H1 (cell line): ENCODE measurements around the gene BSG. TPM values are rescaled to one million over a fixed set of nuclear protein-coding genes. Genes with fewer than 3 reads are reported as not detected.

Experiments
- CTCF ChIA-PET: fragments of 300-600 bp; sonication (Branson Sonifier 250); formaldehyde crosslinking; loops from one replicate; lab custom pipeline; 2021; ENCODE audit not compliant: partially characterized antibody; lab: Charles Lee
- POLR2A ChIA-PET: fragments of 300-600 bp; sonication (Branson Sonifier 250); formaldehyde crosslinking; loops from one replicate; lab custom pipeline; 2021; ENCODE audit warnings: inconsistent platforms; ENCODE audit not compliant: partially characterized antibody; lab: Charles Lee
- DNase-seq, 2 experiments: peaks; one replicate each; pipeline versions ENCODE4 v3.0.0 to v3.0.0-alpha.2; 2010 to 2022; ENCODE audit warnings: low spot score in 2 of 2, low read depth in 1 of 2, mixed read lengths in 1 of 2
- FAIRE-seq: peaks from 2 replicates; lab custom pipeline; 2011; peaks lifted over from hg19 to GRCh38; lab: Jason Lieb, UNC
- H2AFZ ChIP-seq: 2 replicates; pipeline ENCODE4 v1.8.1; 2012; ENCODE audit warnings: low read length, inconsistent platforms
- H2AK5ac ChIP-seq: 2 replicates; pipeline ENCODE4 v1.6.1; 2013; ENCODE audit warnings: low read depth, low read length
- H2BK120ac ChIP-seq: replicated peaks from 2 replicates; pipeline ENCODE3; 2013; ENCODE audit warnings: low read depth, low read length, inconsistent platforms
- H2BK12ac ChIP-seq: 2 replicates; pipeline ENCODE4 v1.6.1; 2013; ENCODE audit warnings: low read depth, low read length
- H2BK15ac ChIP-seq: 2 replicates; pipeline ENCODE4 v1.6.1; 2013; ENCODE audit warnings: low read length
- H2BK20ac ChIP-seq: 2 replicates; pipeline ENCODE4 v1.6.1; 2013; ENCODE audit warnings: low read length
- H2BK5ac ChIP-seq: 2 replicates; pipeline ENCODE4 v1.6.1; 2013; ENCODE audit warnings: low read depth, low read length
- H3K14ac ChIP-seq: 2 replicates; pipeline ENCODE4 v1.6.1; 2013; ENCODE audit warnings: inconsistent platforms; ENCODE audit not compliant: insufficient read length
- H3K18ac ChIP-seq: 2 replicates; pipeline ENCODE4 v1.6.1; 2013; ENCODE audit warnings: low read length; ENCODE audit errors: extremely low read depth
- H3K23ac ChIP-seq: 2 replicates; pipeline ENCODE4 v1.6.1; 2013; ENCODE audit warnings: inconsistent platforms; ENCODE audit not compliant: insufficient read length
- H3K23me2 ChIP-seq: 2 replicates; pipeline ENCODE4 v1.6.1; 2013; ENCODE audit warnings: low read depth, low read length
- H3K27ac ChIP-seq: 2 replicates; pipeline ENCODE4 v1.6.1; 2011; ENCODE audit warnings: low read depth, low read length, inconsistent platforms
- H3K27me3 ChIP-seq, 4 experiments: replicated peaks in 1 of 4; 1 replicate in 1 of 4; 2 replicates in 3 of 4; pipeline versions ENCODE4 v1.6.1 to v1.8.1; 2011 to 2013; ENCODE audit warnings: low read length in 3 of 4, mild to moderate bottlenecking in 3 of 4, inconsistent platforms in 2 of 4, mixed read lengths in 2 of 4, moderate library complexity in 1 of 4; ENCODE audit not compliant: control insufficient read depth in 3 of 4, insufficient read depth in 3 of 4; ENCODE audit errors: extremely low read depth in 1 of 4
- H3K36me3 ChIP-seq, 4 experiments: 2 replicates each; pipeline versions ENCODE4 v1.6.1 to v1.8.1; 2011 to 2013; ENCODE audit warnings: mild to moderate bottlenecking in 4 of 4, low read length in 3 of 4, moderate library complexity in 2 of 4, control low read depth in 1 of 4, inconsistent platforms in 1 of 4; ENCODE audit not compliant: insufficient read depth in 4 of 4, control insufficient read depth in 2 of 4
- H3K4ac ChIP-seq: replicated peaks from 2 replicates; pipeline ENCODE3; 2013; ENCODE audit warnings: low read length, low read depth, mixed read lengths, inconsistent platforms; ENCODE audit not compliant: insufficient read length
- H3K4me1 ChIP-seq, 4 experiments: replicated peaks in 1 of 4; 1 replicate in 1 of 4; 2 replicates in 3 of 4; pipeline versions ENCODE4 v1.6.1 to v1.8.1; 2011 to 2013; ENCODE audit warnings: low read length in 3 of 4, inconsistent platforms in 2 of 4, mixed read lengths in 1 of 4; ENCODE audit not compliant: insufficient read depth in 4 of 4, control insufficient read depth in 3 of 4
- H3K4me2 ChIP-seq, 2 experiments: 2 replicates each; pipeline versions ENCODE4 v1.6.1 to v1.8.1; 2011 to 2013; ENCODE audit warnings: low read depth in 2 of 2, low read length in 2 of 2, control low read depth in 1 of 2, inconsistent platforms in 1 of 2, mild to moderate bottlenecking in 1 of 2; ENCODE audit not compliant: insufficient read depth in 1 of 2
- H3K4me3 ChIP-seq, 4 experiments: fragments of 200-600, 300-600 bp in 1 of 4; sonication (generic), shearing (Covaris generic), sonication (Bioruptor Twin) in 1 of 4; 2 replicates each; pipeline versions ENCODE4 v1.5.1 to v1.8.1; 2011 to 2016; ENCODE audit warnings: low read length in 4 of 4, low read depth in 3 of 4, control low read depth in 2 of 4, inconsistent platforms in 2 of 4, mild to moderate bottlenecking in 2 of 4, mixed read lengths in 1 of 4, moderate library complexity in 1 of 4; ENCODE audit not compliant: insufficient read depth in 2 of 4; ENCODE audit errors: extremely low read depth in 1 of 4
- H3K56ac ChIP-seq: replicated peaks from 2 replicates; pipeline ENCODE3; 2013; ENCODE audit warnings: low read depth, mild to moderate bottlenecking, mixed read lengths, low read length, inconsistent platforms; ENCODE audit not compliant: insufficient read length
- H3K79me1 ChIP-seq: 2 replicates; pipeline ENCODE4 v1.6.1; 2013; ENCODE audit warnings: low read depth, low read length, control low read depth
- H3K79me2 ChIP-seq, 2 experiments: 2 replicates each; pipeline versions ENCODE4 v1.6.1 to v1.8.1; 2012 to 2013; ENCODE audit warnings: low read length in 2 of 2, mild to moderate bottlenecking in 2 of 2, inconsistent platforms in 1 of 2; ENCODE audit not compliant: insufficient read depth in 2 of 2, control insufficient read depth in 1 of 2
- H3K9ac ChIP-seq, 4 experiments: replicated peaks in 1 of 4; 1 replicate in 1 of 4; 2 replicates in 3 of 4; pipeline versions ENCODE4 v1.6.1 to v1.8.1; 2011 to 2013; ENCODE audit warnings: low read depth in 3 of 4, low read length in 3 of 4, control low read depth in 2 of 4, mild to moderate bottlenecking in 2 of 4, moderate library complexity in 2 of 4, inconsistent platforms in 1 of 4; ENCODE audit errors: extremely low read depth in 1 of 4
- H3K9me3 ChIP-seq, 2 experiments: 2 replicates each; pipeline versions ENCODE4 v1.6.1 to v1.8.1; 2012 to 2013; ENCODE audit warnings: mild to moderate bottlenecking in 2 of 2, moderate library complexity in 2 of 2, control low read depth in 1 of 2, inconsistent platforms in 1 of 2, low read depth in 1 of 2, low read length in 1 of 2, mixed read lengths in 1 of 2; ENCODE audit not compliant: insufficient read depth in 2 of 2
- H4K20me1 ChIP-seq, 2 experiments: replicated peaks in 1 of 2; 2 replicates each; pipeline versions ENCODE3 to v1.8.1; 2011 to 2013; ENCODE audit warnings: inconsistent platforms in 2 of 2, low read length in 2 of 2, mild to moderate bottlenecking in 1 of 2; ENCODE audit not compliant: insufficient read depth in 2 of 2, control insufficient read depth in 1 of 2
- H4K5ac ChIP-seq: 2 replicates; pipeline ENCODE4 v1.6.1; 2013; ENCODE audit warnings: low read length, low read depth, mixed read lengths, inconsistent platforms; ENCODE audit not compliant: insufficient read length
- H4K8ac ChIP-seq: 2 replicates; pipeline ENCODE4 v1.8.0; 2013; ENCODE audit warnings: mild to moderate bottlenecking, moderate library complexity, low read length, inconsistent platforms; ENCODE audit not compliant: insufficient read depth; ENCODE audit errors: extremely low read depth
- H4K91ac ChIP-seq: replicated peaks from 2 replicates; pipeline ENCODE3; 2013; ENCODE audit warnings: low read length, mixed read lengths, inconsistent platforms; ENCODE audit not compliant: insufficient read length
- BACH1 ChIP-seq: IDR thresholded peaks from 2 replicates; pipeline ENCODE4 v1.6.1; 2012; ENCODE audit warnings: low read length, improper control_type of control experiment
- BCL11A ChIP-seq, 2 experiments: IDR thresholded peaks; one replicate each; pipeline ENCODE4 v1.6.1; 2011; ENCODE audit warnings: low read depth in 2 of 2, low read length in 2 of 2, mild to moderate bottlenecking in 2 of 2
- CBX5 ChIP-seq: fragments of 300-800, 300-1000 bp; sonication (generic); IDR thresholded peaks from 2 replicates; pipeline ENCODE4 v1.7.1; 2016; ENCODE audit warnings: antibody characterized with exemption, low read length, low read depth
- JUND ChIP-seq: IDR thresholded peaks from 2 replicates; pipeline ENCODE4 v1.6.1; 2011; ENCODE audit warnings: mild to moderate bottlenecking, improper control_type of control experiment, low read length
- NRF1 ChIP-seq: IDR thresholded peaks from 2 replicates; pipeline ENCODE4 v1.6.1; 2011; ENCODE audit warnings: mild to moderate bottlenecking, low read depth, low read length, improper control_type of control experiment
- RFX5 ChIP-seq: IDR thresholded peaks from 2 replicates; pipeline ENCODE4 v1.6.1; 2011; ENCODE audit warnings: low read depth, low read length, improper control_type of control experiment, borderline replicate concordance
- RNF2 ChIP-seq: fragments of 200-900, 300-1000 bp; sonication (generic); IDR thresholded peaks from 2 replicates; pipeline ENCODE4 v1.7.1; 2016; ENCODE audit warnings: borderline replicate concordance, low read depth, mild to moderate bottlenecking, antibody characterized with exemption, low read length; ENCODE audit not compliant: poor library complexity, severe bottlenecking; ENCODE audit errors: missing control alignments
- WGBS, 2 experiments: shearing (Covaris generic) in 1 of 2; methylation state at CpG; one replicate each; pipeline versions ENCODE4 v1.1.6 to v1.1.7; 2013 to 2015; ENCODE audit warnings: low lambda C conversion rate in 2 of 2, mixed read lengths in 2 of 2, inconsistent platforms in 1 of 2, low coverage in 1 of 2, missing lambda C conversion rate in 1 of 2; ENCODE audit not compliant: insufficient replicate concordance in 2 of 2, insufficient coverage in 1 of 2, insufficient read length in 1 of 2; ENCODE audit errors: extremely low coverage in 1 of 2, missing lambda C conversion rate in 1 of 2; 5-methylcytosine and 5-hydroxymethylcytosine counted together
- polyA plus RNA-seq, 7 experiments: library from polyadenylated mRNA; depleted of rRNA in 3 of 7; stranded (reverse) in 5 of 7; unstranded in 2 of 7; fragments of >200 nt in 5 of 7; fragments of 200-250 nt in 2 of 7; gene quantifications; 1 replicate in 5 of 7; 2 replicates in 1 of 7; 4 replicates in 1 of 7; pipeline versions ENCODE4 v1.2.1 to v1.2.3, GENCODE V29; 2011 to 2013; ENCODE audit warnings: missing spikeins in 2 of 7, mixed read lengths in 2 of 7
- total RNA-seq: library from RNA; stranded (reverse); fragmentation: NEBNext Ultra II Directional; extraction: Animal tissue kit (Norgen Biotek cat#: 25700); gene quantifications from 2 replicates; pipeline ENCODE4 v1.2.1, GENCODE V29; 2021
- TF ChIP-seq, protein P1 (sequence below): IDR thresholded peaks from 2 replicates; pipeline ENCODE4 v1.6.1; 2011; ENCODE audit warnings: low read depth, mild to moderate bottlenecking, low read length; ENCODE audit not compliant: insufficient read depth

BSG gene
- total and polyA plus RNA-seq, 2 of the 8 experiments (the other 6 are each of a cell fraction or from before 2014, with no cell fraction given), result 726 to 1,055 TPM

DNA sequence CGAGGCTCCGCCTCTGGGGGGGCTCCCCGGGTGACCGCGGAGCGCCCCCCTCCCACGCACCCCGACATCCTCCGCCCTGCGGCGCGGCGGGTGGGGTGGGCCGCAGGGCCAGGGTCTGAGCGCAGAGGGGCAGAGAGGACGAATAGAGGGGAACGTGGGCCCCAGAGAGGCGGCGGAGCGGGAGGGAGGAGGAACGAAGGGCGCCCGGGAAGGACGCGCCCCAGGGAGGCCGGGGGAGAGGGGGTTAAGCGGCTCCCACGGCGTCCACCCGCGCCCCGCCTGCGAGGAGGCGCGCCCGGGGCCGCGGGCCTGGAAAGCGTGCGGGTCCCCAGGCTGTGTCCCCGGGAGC lies 18.3 kb downstream of the BSG start:
- Histone ChIP-seq H3K56ac (no peak overlapping the region), H4K5ac (no peak overlapping the region), H2BK15ac (no peak overlapping the region), H3K27ac (no peak overlapping the region), H4K91ac (no peak overlapping the region), H3K4me1 (peaks cover 0 to 6% (median 1%) of the 10 kb centered on the region in 4 experiments; a peak in 3 of 7 replicates), H3K18ac (no peak overlapping the region), H3K36me3 (peaks cover 0 to 4% (median 0%) of the 10 kb centered on the region in 4 experiments; a peak in 1 of 8 replicates), H3K23me2 (peaks cover 2% of the 10 kb centered on the region; the same call in 1 of the 2 replicates), H3K9me3 (no peaks in the 10 kb centered on the region), H3K9ac (no peak overlapping the region), H3K4me3 (peak overlapping the region in 1 of 4 experiments; percentile 53; a peak in 3 of 8 replicates), H2BK120ac (no peak overlapping the region), H2BK12ac (no peak overlapping the region), H4K8ac (no peak overlapping the region), H3K4me2 (peak overlapping the region; percentile 33 to 64; a peak in 3 of 4 replicates), H3K23ac (no peak overlapping the region), H3K79me1 (no peaks in the 10 kb centered on the region), H3K27me3 (peaks cover 23 to 39% (median 31%) of the 10 kb centered on the region in 4 experiments), H2AFZ (no peak overlapping the region), H3K14ac (no peak overlapping the region), H4K20me1 (peaks cover 4 to 13% of the 10 kb centered on the region in 2 experiments), H3K79me2 (no peaks in the 10 kb centered on the region), H3K4ac (no peak overlapping the region), H2BK5ac (no peak overlapping the region), H2AK5ac (no peak overlapping the region), H2BK20ac (no peak overlapping the region)
- ChIA-PET POLR2A (interaction anchor here (1.2 kb wide), 2 partner anchors 13 to 18 kb away, joined by 3 to 4 read pairs; no protein-coding TSS in a partner anchor), CTCF (no interaction called here)
- DNase-seq, result no peak
- TF ChIP-seq CBX5 (no peak), RNF2 (no peak), NRF1 (no peak), RFX5 (no peak), BCL11A (IDR thresholded peaks at IDR 0.05; ENCODE audit: low read depth in 2 of 2, low read length in 2 of 2) (no peak), BACH1 (no peak), JUND (no peak)
- TF ChIP-seq, protein P1, sequence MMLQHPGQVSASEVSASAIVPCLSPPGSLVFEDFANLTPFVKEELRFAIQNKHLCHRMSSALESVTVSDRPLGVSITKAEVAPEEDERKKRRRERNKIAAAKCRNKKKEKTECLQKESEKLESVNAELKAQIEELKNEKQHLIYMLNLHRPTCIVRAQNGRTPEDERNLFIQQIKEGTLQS, result no peak
- no peak for FAIRE-seq
- 41% methylated on average over 13 of the region's 41 CpGs; no CpG with 5 or more reads in 1 of the 2 experiments for WGBS, 2 experiments
